HG03280 (cell line): ENCODE data around the gene ZNF628.
A peak's percentile ranks its signal among the peaks of the same experiment; 100 is the strongest.
"Not testable (repeated sequence)": the region's sequence is repeated elsewhere in the genome, so short reads cannot be mapped to it uniquely, and the experiment has no call there.

Experiments used
- ATAC-seq: cut with Tn5 transposase; IDR thresholded peaks from one replicate; pipeline ENCODE4 v1.9.1; 2021; ENCODE audit warnings: mild to moderate bottlenecking, moderate library complexity; ENCODE audit not compliant: unreplicated experiment

ZNF628 gene

GRCh38 chr19:55495646-55496349 is 19.4 kb downstream of the ZNF628 start:
- ATAC-seq: no peak

- not testable (repeated sequence) for ATAC-seq
Measured at GRCh38 chr19:55496820-55497219, 20.4 kb downstream of the ZNF628 start.

DNA sequence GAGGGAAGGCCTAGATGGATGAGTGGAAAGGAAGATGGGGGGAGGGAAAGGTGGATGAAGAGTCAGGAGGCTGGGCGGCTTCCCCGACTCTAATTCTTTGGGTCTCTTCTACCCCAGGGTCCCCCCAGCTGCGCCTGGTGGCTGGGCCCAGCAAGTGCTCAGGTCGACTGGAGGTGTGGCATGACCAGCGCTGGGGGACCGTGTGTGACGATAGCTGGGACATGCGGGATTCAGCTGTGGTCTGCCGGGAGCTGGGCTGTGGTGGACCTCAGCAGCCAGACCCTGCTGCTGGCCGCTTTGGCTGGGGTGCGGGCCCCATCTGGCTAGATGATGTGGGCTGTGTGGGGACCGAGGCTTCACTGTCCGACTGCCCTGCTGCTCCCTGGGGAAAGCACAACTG is 21.3 kb downstream of the ZNF628 start:
- ATAC-seq: no peak

DNA sequence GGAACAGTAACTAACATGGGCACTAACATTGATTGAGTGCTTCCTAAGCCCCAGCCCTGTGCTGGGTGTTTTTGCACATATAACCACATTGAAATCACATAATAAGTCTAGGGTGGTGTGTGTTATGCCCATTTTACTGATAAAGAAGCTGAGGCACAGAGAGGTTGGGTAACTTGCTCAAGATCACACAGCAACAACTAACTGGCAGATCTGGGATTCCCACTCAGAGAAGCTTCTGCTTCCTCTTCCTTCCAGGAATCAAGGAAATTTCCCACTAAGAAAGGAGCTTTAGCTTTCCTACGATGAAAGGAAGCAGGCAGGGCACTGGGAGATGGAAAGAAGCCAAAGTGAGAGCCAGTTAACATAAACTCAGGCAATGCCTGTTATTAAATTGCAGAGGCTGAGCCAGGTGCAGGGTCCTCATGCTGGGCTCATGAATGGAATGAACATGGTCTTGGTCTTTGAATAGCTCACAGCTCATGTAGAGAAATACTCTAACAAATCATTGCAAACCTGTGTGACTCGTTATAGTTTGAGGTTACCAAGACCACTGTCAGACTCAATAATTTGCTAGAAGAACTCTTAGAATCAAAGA is 21.9 kb downstream of the ZNF628 start:
- ATAC-seq: no peak

GRCh38 chr19:55500368-55500952 is 24.0 kb downstream of the ZNF628 start:
- no peak for ATAC-seq

GRCh38 chr19:55502197-55502952 is 26.0 kb downstream of the ZNF628 start:
- no peak for ATAC-seq

GRCh38 chr19:55503157-55503501 is 26.7 kb downstream of the ZNF628 start:
- no peak for ATAC-seq

DNA sequence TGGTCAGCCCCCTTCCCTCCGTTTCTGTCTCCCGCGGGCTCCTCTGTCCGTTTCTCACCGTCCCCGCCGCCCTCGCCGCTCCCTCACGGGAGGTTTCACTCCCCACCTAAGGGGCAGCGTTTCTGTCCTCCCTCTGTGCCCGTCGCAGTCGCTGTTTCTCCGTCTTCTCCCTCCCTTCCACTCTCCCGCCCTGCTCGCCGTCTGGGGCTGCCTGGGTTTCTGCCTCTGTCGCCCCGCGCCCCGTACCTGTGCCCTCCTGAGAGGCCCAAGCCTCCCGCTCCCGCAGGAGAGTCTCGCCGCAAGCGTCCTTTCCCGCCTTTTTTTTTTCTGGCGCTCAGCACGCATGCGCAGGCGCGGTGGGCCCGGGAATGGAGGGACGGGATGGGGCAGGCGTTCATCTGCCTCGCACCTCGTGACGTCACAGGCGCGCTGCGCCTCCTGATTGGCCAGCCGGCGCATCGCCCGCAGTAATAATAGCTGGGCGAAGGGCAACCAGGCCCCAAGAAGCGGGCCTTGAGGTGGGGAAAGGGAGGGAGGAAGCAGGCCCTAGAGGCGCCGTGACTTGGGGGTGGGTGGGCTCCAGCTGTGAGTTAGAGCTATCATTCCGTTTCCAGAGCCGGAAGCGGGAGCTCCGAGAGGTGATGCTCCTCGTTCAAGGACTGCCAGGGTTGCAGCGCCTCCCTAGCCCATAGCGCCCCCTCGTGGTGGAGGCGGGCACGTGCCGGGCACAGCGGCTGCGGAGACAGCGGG is 27.3 kb downstream of the ZNF628 start:
- ATAC-seq: peak; percentile 89

DNA sequence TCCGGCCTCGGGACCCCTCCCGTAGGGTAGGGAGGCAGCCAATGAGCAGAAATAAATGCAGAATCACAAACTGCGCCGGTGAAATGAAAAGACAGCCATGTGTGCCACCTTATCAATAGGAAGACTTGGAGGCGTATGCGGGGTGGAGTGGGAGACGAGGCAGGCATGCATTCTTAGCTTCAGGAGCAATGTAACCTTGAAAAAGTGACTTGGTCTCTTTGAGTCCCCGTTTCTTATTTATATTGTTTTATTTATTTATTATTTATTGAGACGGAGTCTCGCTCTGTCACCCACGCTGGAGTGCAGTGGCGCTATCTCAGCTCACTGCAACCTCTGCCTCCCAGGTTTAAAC is 27.8 kb downstream of the ZNF628 start:
- ATAC-seq: no peak

DNA sequence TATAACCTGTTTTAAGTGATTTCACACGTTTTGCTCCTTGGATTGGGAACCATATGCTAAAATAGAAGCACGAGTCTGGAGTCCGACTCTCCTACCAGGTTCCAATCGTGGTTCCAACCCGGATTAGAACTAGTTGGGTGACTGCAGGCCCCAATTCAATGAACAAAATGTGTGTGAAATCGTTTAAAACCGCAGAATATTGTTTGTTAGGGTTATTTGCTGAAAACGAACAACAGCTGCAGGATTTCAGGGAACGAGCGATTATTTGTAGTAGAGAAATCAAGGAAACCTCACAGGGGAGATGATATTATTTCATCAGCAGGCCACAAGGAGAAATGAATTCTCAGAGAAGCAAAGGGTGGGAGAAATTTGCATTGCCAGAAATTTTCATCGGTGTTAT is 28.6 kb downstream of the ZNF628 start:
- no peak for ATAC-seq

DNA sequence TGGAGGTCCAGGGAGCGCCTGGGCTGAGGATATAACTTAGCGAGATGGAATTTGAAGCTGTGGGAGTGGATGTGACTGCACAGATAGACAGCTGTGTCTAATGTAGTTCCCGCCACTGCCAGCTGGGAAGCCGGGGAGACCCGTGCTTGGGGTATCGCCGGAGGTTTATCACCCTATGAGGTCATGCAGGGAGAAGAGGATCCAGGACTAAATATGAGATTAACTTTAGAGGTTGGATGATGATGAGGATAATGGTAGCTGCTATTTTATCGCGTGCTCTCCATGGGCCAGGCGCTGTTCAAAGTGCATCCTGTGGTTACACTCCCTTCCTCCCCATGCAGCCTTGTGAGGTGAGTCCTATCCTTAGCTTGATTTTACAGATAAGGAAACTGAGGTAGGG is 31.7 kb downstream of the ZNF628 start:
- no peak for ATAC-seq

- ATAC-seq: peak; percentile 99
Measured at GRCh38 chr19:55516878-55517620, 40.6 kb downstream of the ZNF628 start.

- ATAC-seq: no peak
Measured at GRCh38 chr19:55519451-55520311, 43.3 kb downstream of the ZNF628 start.

GRCh38 chr19:55520691-55521292 is 44.4 kb downstream of the ZNF628 start:
- ATAC-seq: no peak

GRCh38 chr19:55525289-55526101 is 49.1 kb downstream of the ZNF628 start:
- no peak for ATAC-seq

DNA sequence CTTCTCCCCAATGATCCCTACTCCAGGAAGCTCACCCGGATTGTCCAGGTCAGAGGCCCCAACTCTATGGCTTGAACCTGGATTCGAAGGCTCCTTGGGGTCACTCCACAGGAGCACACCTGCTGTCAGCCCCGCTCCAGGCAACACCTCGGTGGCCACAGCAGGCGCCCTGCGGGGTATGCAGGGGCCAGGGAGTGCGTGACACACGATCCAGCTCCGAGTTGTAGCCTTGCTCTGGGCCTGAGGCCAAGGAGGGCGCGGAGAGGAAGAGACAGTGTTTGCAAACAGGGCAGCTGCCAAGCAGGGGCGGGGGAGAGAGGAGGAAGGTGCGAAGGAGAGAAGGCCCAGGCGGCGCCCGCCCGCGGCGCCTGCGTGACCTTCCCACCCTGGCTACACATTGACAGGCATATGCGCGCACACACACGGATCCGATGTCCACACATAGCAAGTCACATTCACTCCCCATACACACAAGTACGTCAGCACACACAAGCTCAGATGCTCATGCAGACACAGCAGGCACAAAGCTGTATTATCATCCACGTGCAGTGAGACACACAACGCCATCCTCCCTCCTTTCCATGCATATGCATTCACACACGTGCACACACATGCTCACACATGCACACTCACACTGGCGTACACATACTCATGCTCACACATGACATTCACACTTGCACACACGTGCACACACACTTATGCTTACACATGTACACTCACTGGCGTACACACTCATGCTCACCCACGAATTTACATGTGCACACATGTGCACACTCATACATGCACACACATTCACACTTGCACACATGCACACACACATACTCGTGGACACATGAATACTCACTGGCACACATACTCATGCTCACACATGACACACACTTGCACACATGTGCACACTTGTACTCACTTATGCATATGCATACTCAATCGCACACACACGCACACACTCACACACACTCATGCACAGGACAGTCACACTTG is 50.1 kb downstream of the ZNF628 start:
- ATAC-seq: no peak
